ENCODE measurements around the gene TCHHL1.

DNA sequence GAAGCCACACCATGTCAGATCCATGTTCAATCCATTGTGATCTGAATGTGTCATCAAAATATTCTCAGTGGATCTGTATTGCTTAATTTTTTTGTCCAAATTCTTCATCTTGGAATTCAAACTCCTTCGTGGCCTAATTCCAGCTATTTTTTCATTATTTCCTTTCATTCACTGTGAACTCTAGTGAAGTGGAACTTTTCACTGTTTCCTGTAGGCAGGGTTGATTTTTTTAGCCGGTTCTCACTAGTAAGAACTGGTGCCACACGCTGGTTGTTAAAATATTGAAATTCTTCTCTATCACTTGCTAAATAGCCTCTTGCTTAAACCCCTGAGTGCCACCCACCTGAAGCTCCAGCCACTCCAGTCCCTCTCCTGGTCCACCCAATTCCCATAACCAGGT is 44.5 kb downstream of the TCHHL1 start:
- TF ChIP-seq, protein P1, sequence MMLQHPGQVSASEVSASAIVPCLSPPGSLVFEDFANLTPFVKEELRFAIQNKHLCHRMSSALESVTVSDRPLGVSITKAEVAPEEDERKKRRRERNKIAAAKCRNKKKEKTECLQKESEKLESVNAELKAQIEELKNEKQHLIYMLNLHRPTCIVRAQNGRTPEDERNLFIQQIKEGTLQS (IDR thresholded peaks at IDR 0.05; ENCODE audit: borderline replicate concordance, extremely low read depth, low read depth, low read length) = no peak
- TF ChIP-seq BACH1 (IDR thresholded peaks at IDR 0.05; ENCODE audit: borderline replicate concordance) (no peak), CTCF (IDR thresholded peaks at IDR 0.05 in 2 of 3, conservative IDR thresholded peaks at IDR 0.05 in 1 of 3; ENCODE audit: control insufficient read depth in 2 of 3, extremely low read depth in 1 of 3, insufficient read depth in 1 of 3, low read depth in 3 of 3, low read length in 3 of 3) (no peak), MYC (IDR thresholded peaks at IDR 0.05; ENCODE audit: insufficient read depth, insufficient read length, insufficient replicate concordance, low read length, severe bottlenecking) (no peak), EP300 (IDR thresholded peaks at IDR 0.05; ENCODE audit: borderline replicate concordance in 1 of 2, control insufficient read depth in 1 of 2, low read depth in 2 of 2, low read length in 2 of 2) (no peak), POLR2AphosphoS5 (IDR thresholded peaks at IDR 0.05; ENCODE audit: low read length) (no peak)
